Activated naive CD4-positive, alpha-beta T cell treated with anti-CD3 and anti-CD28 coated beads for 36 hours (primary cell): Measurements from ENCODE around the gene GALNS. TPM values are rescaled to one million over a fixed set of nuclear protein-coding genes. Genes with fewer than 3 reads are reported as not detected.
A peak's percentile ranks its signal among the peaks of the same experiment; 100 is the strongest.

Experiments
- CTCF ChIA-PET: fragments of 350-600 bp; sonication (Branson Sonifier 250); formaldehyde crosslinking; loops from one replicate; lab custom pipeline; 2021; ENCODE audit warnings: antibody characterized with exemption; lab: Charles Lee
- DNase-seq: peaks from one replicate; pipeline ENCODE4 v3.0.0-alpha.2; 2020
- H3K27ac Mint-ChIP-seq: one replicate; pipeline ENCODE4 v1.8.0; 2021; ENCODE audit warnings: mild to moderate bottlenecking, mixed read lengths
- H3K27me3 Mint-ChIP-seq: one replicate; pipeline ENCODE4 v1.8.0; 2021; ENCODE audit warnings: low read depth, mixed read lengths
- H3K36me3 Mint-ChIP-seq: one replicate; pipeline ENCODE4 v1.8.0; 2021; ENCODE audit warnings: low read depth, mixed read lengths
- H3K4me1 Mint-ChIP-seq: one replicate; pipeline ENCODE4 v1.8.0; 2021; ENCODE audit warnings: low read depth, mixed read lengths
- H3K4me3 Mint-ChIP-seq: one replicate; pipeline ENCODE4 v1.8.0; 2021; ENCODE audit warnings: mild to moderate bottlenecking, moderate library complexity, mixed read lengths
- H3K9me3 Mint-ChIP-seq: one replicate; pipeline ENCODE4 v1.8.0; 2021; ENCODE audit warnings: mixed read lengths
- intact Hi-C: fragments of 100-400 bp; cut with micrococcal nuclease; formaldehyde crosslinking; loops from one replicate; pipeline ENCODE4 v1.15.1; 2023
- total RNA-seq, 2 experiments: library from RNA; stranded (reverse); gene quantifications; one replicate each; pipeline ENCODE4 v1.2.3, GENCODE V29; 2021

Gene GALNS
- total RNA-seq, 2 experiments from 2014 or later, result 10.9 to 11.2 TPM

GRCh38 chr16:88822281-88823040, 34.3 kb downstream of the GALNS start:
- Mint-ChIP-seq H3K27me3 (no peaks in the 10 kb centered on the region), H3K36me3 (no peaks in the 10 kb centered on the region), H3K4me1 (no peaks in the 10 kb centered on the region), H3K27ac (no peak overlapping the region), H3K4me3 (no peak overlapping the region), H3K9me3 (no peaks in the 10 kb centered on the region)
- no peak for DNase-seq
- CTCF ChIA-PET, result no interaction called here
- intact Hi-C loops, result no loop called here

GRCh38 chr16:88821168-88821850, 35.4 kb downstream of the GALNS start:
- no peak for DNase-seq
- Mint-ChIP-seq H3K36me3 (no peaks in the 10 kb centered on the region), H3K27ac (no peak overlapping the region), H3K4me3 (no peak overlapping the region), H3K4me1 (no peaks in the 10 kb centered on the region), H3K27me3 (no peaks in the 10 kb centered on the region), H3K9me3 (no peaks in the 10 kb centered on the region)
- CTCF ChIA-PET, result no interaction called here
- intact Hi-C loops, result no loop called here

- H3K4me3 Mint-ChIP-seq, result no peak overlapping the region
- CTCF ChIA-PET, result interaction anchor here (0.9 kb wide), 1 partner anchor 346 kb away, joined by 3 read pairs; no protein-coding TSS in a partner anchor
- DNase-seq, result no peak
- H3K27me3 Mint-ChIP-seq, result no peaks in the 10 kb centered on the region
- H3K4me1 Mint-ChIP-seq, result no peaks in the 10 kb centered on the region
- H3K27ac Mint-ChIP-seq, result no peak overlapping the region
- H3K9me3 Mint-ChIP-seq, result no peaks in the 10 kb centered on the region
- no peaks in the 10 kb centered on the region for H3K36me3 Mint-ChIP-seq
- intact Hi-C loops, result no loop called here
These were observed 36.2 kb downstream of the GALNS start for GRCh38 chr16:88820385-88821025.

- Mint-ChIP-seq H3K9me3 (no peaks in the 10 kb centered on the region), H3K36me3 (no peaks in the 10 kb centered on the region), H3K4me3 (no peak overlapping the region), H3K27me3 (no peaks in the 10 kb centered on the region), H3K4me1 (no peaks in the 10 kb centered on the region), H3K27ac (no peak overlapping the region)
- intact Hi-C loops, result loop anchor here (5.0 kb wide), 1 partner anchor 103 kb away; no protein-coding TSS in a partner anchor
- CTCF ChIA-PET, result interaction anchor here (8.0 kb wide), 1 partner anchor 39 kb away, joined by 45 read pairs; the partner anchor contains the start of genes GALNS and TRAPPC2L
- no peak for DNase-seq
These were observed 37.6 kb downstream of the GALNS start for GRCh38 chr16:88819126-88819525.

- Mint-ChIP-seq H3K36me3 (no peaks in the 10 kb centered on the region), H3K4me3 (no peak overlapping the region), H3K9me3 (no peaks in the 10 kb centered on the region), H3K27me3 (no peaks in the 10 kb centered on the region), H3K27ac (no peak overlapping the region), H3K4me1 (no peaks in the 10 kb centered on the region)
- DNase-seq, result no peak
- intact Hi-C loops, result loop anchor here (5.0 kb wide), 1 partner anchor 104 kb away; no protein-coding TSS in a partner anchor
- CTCF ChIA-PET, result interaction anchor here (8.0 kb wide), 1 partner anchor 39 kb away, joined by 45 read pairs; the partner anchor contains the start of genes GALNS and TRAPPC2L
These were observed 38.2 kb downstream of the GALNS start for GRCh38 chr16:88818575-88818874.

- Mint-ChIP-seq H3K4me1 (no peaks in the 10 kb centered on the region), H3K27ac (no peak overlapping the region), H3K27me3 (no peaks in the 10 kb centered on the region), H3K36me3 (no peaks in the 10 kb centered on the region), H3K9me3 (no peaks in the 10 kb centered on the region), H3K4me3 (no peak overlapping the region)
- intact Hi-C loops, result loop anchor here (5.0 kb wide), 1 partner anchor 104 kb away; no protein-coding TSS in a partner anchor
- DNase-seq, result no peak
- CTCF ChIA-PET, result interaction anchor here (8.0 kb wide), 1 partner anchor 40 kb away, joined by 45 read pairs; the partner anchor contains the start of genes GALNS and TRAPPC2L
These were observed 38.8 kb downstream of the GALNS start for GRCh38 chr16:88817785-88818574.

GRCh38 chr16:88816736-88817535, 39.8 kb downstream of the GALNS start:
- intact Hi-C loops, result loop anchor here (5.0 kb wide), 1 partner anchor 105 kb away; no protein-coding TSS in a partner anchor

GRCh38 chr16:88815901-88816589, 40.7 kb downstream of the GALNS start:
- Mint-ChIP-seq H3K4me3 (no peak overlapping the region), H3K9me3 (no peaks in the 10 kb centered on the region), H3K27ac (no peak overlapping the region), H3K4me1 (peaks cover 4% of the 10 kb centered on the region), H3K27me3 (no peaks in the 10 kb centered on the region), H3K36me3 (no peaks in the 10 kb centered on the region)
- intact Hi-C loops, result loop anchor here (5.0 kb wide), 1 partner anchor 106 kb away; no protein-coding TSS in a partner anchor
- DNase-seq, result peak; percentile 63
- CTCF ChIA-PET, result interaction anchor here (0.6 to 8.0 kb wide), 3 partner anchors 42 to 518 kb away, joined by 3 to 45 read pairs (median 5); partner anchors contain the start of genes GALNS and TRAPPC2L

More at GRCh38 chr16:88816736-88817535, 39.8 kb downstream of the GALNS start:
- Mint-ChIP-seq H3K27ac (no peak overlapping the region), H3K4me1 (peaks cover 3% of the 10 kb centered on the region), H3K27me3 (no peaks in the 10 kb centered on the region), H3K36me3 (no peaks in the 10 kb centered on the region), H3K4me3 (no peak overlapping the region), H3K9me3 (no peaks in the 10 kb centered on the region)
- no peak for DNase-seq
- CTCF ChIA-PET, result interaction anchor here (8.0 kb wide), 1 partner anchor 41 kb away, joined by 45 read pairs; the partner anchor contains the start of genes GALNS and TRAPPC2L

GRCh38 chr16:88815227-88815626, 41.5 kb downstream of the GALNS start:
- Mint-ChIP-seq H3K27ac (no peak overlapping the region), H3K9me3 (no peaks in the 10 kb centered on the region), H3K27me3 (no peaks in the 10 kb centered on the region), H3K36me3 (peaks cover 8% of the 10 kb centered on the region), H3K4me1 (peaks cover 5% of the 10 kb centered on the region), H3K4me3 (no peak overlapping the region)
- CTCF ChIA-PET, result interaction anchor here (0.6 to 8.0 kb wide), 4 partner anchors 43 to 519 kb away, joined by 3 to 45 read pairs (median 4); partner anchors contain the start of genes GALNS and TRAPPC2L
- no peak for DNase-seq
- intact Hi-C loops, result loop anchor here (5.0 kb wide), 1 partner anchor 107 kb away; no protein-coding TSS in a partner anchor

- intact Hi-C loops, result loop anchor here (5.0 kb wide), 2 partner anchors 123 to 283 kb away; no protein-coding TSS in a partner anchor
- no peak for DNase-seq
- H3K27me3 Mint-ChIP-seq, result no peaks in the 10 kb centered on the region
- peaks cover 18% of the 10 kb centered on the region for H3K36me3 Mint-ChIP-seq
- CTCF ChIA-PET, result interaction anchor here (0.6 to 8.0 kb wide), 2 partner anchors 44 to 127 kb away, joined by 4 to 45 read pairs; partner anchors contain the start of genes GALNS and TRAPPC2L
- H3K27ac Mint-ChIP-seq, result no peak overlapping the region
- H3K4me3 Mint-ChIP-seq, result no peak overlapping the region
- H3K4me1 Mint-ChIP-seq, result peaks cover 16% of the 10 kb centered on the region
- no peaks in the 10 kb centered on the region for H3K9me3 Mint-ChIP-seq
These were observed 42.6 kb downstream of the GALNS start for GRCh38 chr16:88814144-88814502.
